HEK293 (cell line): ENCODE data around the gene PRR18.

Experiments
- EGR2 ChIP-seq: fragments of 450-650 bp; formaldehyde crosslinking; IDR thresholded peaks from 2 replicates; pipeline ENCODE4 v1.5.1; 2016; ENCODE audit warnings: low read depth, missing biosample characterization, missing genetic modification characterization
- KLF10 ChIP-seq: fragments of 450-650 bp; IDR thresholded peaks from 2 replicates; pipeline ENCODE4 v1.5.1; 2018; ENCODE audit warnings: missing biosample characterization, mild to moderate bottlenecking, missing genetic modification characterization
- OVOL3 ChIP-seq: fragments of 450-650 bp; formaldehyde crosslinking; IDR thresholded peaks from 2 replicates; pipeline ENCODE4 v1.5.1; 2016; ENCODE audit warnings: missing biosample characterization, missing genetic modification characterization
- PRDM10 ChIP-seq: fragments of 450-650 bp; formaldehyde crosslinking; IDR thresholded peaks from 2 replicates; pipeline ENCODE4 v1.5.1; 2016; ENCODE audit warnings: missing biosample characterization, missing genetic modification characterization
- REST ChIP-seq: fragments of 450-650 bp; formaldehyde crosslinking; IDR thresholded peaks from 2 replicates; pipeline ENCODE4 v1.5.1; 2016; ENCODE audit warnings: missing biosample characterization, missing genetic modification characterization
- SP2 ChIP-seq: fragments of 450-650 bp; formaldehyde crosslinking; IDR thresholded peaks from 2 replicates; pipeline ENCODE4 v1.5.1; 2016; ENCODE audit warnings: missing biosample characterization, missing genetic modification characterization
- SP3 ChIP-seq: fragments of 450-650 bp; formaldehyde crosslinking; IDR thresholded peaks from 2 replicates; pipeline ENCODE4 v1.5.1; 2016; ENCODE audit warnings: missing biosample characterization, missing genetic modification characterization
- SP7 ChIP-seq: fragments of 450-650 bp; formaldehyde crosslinking; IDR thresholded peaks from 2 replicates; pipeline ENCODE4 v1.5.1; 2016; ENCODE audit warnings: missing biosample characterization, missing genetic modification characterization
- WT1 ChIP-seq: fragments of 450-650 bp; formaldehyde crosslinking; IDR thresholded peaks from 2 replicates; pipeline ENCODE4 v1.5.1; 2016; ENCODE audit warnings: missing biosample characterization, missing genetic modification characterization
- ZBTB7A ChIP-seq: fragments of 450-650 bp; formaldehyde crosslinking; IDR thresholded peaks from 2 replicates; pipeline ENCODE4 v1.5.1; 2016; ENCODE audit warnings: low read depth, missing biosample characterization, missing genetic modification characterization
- ZNF202 ChIP-seq: fragments of 450-650 bp; formaldehyde crosslinking; IDR thresholded peaks from 2 replicates; pipeline ENCODE4 v1.5.1; 2016; ENCODE audit warnings: missing biosample characterization, missing genetic modification characterization, borderline replicate concordance
- ZNF311 ChIP-seq: fragments of 450-650 bp; formaldehyde crosslinking; IDR thresholded peaks from 2 replicates; pipeline ENCODE4 v1.5.1; 2017; ENCODE audit warnings: missing biosample characterization, missing genetic modification characterization, borderline replicate concordance
- ZNF350 ChIP-seq: fragments of 450-650 bp; formaldehyde crosslinking; IDR thresholded peaks from 2 replicates; pipeline ENCODE4 v1.5.0; 2017; ENCODE audit warnings: missing biosample characterization, mild to moderate bottlenecking, missing genetic modification characterization
- ZNF37A ChIP-seq: fragments of 450-650 bp; IDR thresholded peaks from 2 replicates; pipeline ENCODE4 v1.5.1; 2018; ENCODE audit warnings: missing biosample characterization, missing genetic modification characterization
- ZNF529 ChIP-seq: fragments of 450-650 bp; formaldehyde crosslinking; IDR thresholded peaks from 2 replicates; pipeline ENCODE4 v1.5.1; 2017; ENCODE audit warnings: missing genetic modification characterization, missing biosample characterization; ENCODE audit not compliant: insufficient replicate concordance
- ZNF530 ChIP-seq: fragments of 450-650 bp; formaldehyde crosslinking; IDR thresholded peaks from 2 replicates; pipeline ENCODE4 v1.5.1; 2016; ENCODE audit warnings: low read depth, missing biosample characterization, missing genetic modification characterization
- ZNF544 ChIP-seq: fragments of 450-650 bp; formaldehyde crosslinking; IDR thresholded peaks from 2 replicates; pipeline ENCODE4 v1.5.0; 2017; ENCODE audit warnings: missing biosample characterization, missing genetic modification characterization
- ZNF549 ChIP-seq: fragments of 450-650 bp; IDR thresholded peaks from 2 replicates; pipeline ENCODE4 v1.5.1; 2018; ENCODE audit warnings: missing biosample characterization, missing genetic modification characterization, mild to moderate bottlenecking, inconsistent platforms, moderate library complexity
- ZNF558 ChIP-seq: fragments of 450-650 bp; formaldehyde crosslinking; IDR thresholded peaks from 2 replicates; pipeline ENCODE4 v1.5.1; 2016; ENCODE audit warnings: missing biosample characterization, missing genetic modification characterization
- ZNF624 ChIP-seq: fragments of 450-650 bp; formaldehyde crosslinking; IDR thresholded peaks from 2 replicates; pipeline ENCODE4 v1.5.1; 2017; ENCODE audit warnings: missing biosample characterization, missing genetic modification characterization
- ZNF654 ChIP-seq: fragments of 450-650 bp; formaldehyde crosslinking; IDR thresholded peaks from 2 replicates; pipeline ENCODE4 v1.5.1; 2016; ENCODE audit warnings: low read depth, missing biosample characterization, missing genetic modification characterization
- ZNF707 ChIP-seq: fragments of 450-650 bp; formaldehyde crosslinking; IDR thresholded peaks from 2 replicates; pipeline ENCODE4 v1.5.1; 2016; ENCODE audit warnings: missing biosample characterization, missing genetic modification characterization
- ZSCAN16 ChIP-seq: fragments of 450-650 bp; formaldehyde crosslinking; IDR thresholded peaks from 2 replicates; pipeline ENCODE4 v1.5.1; 2016; ENCODE audit warnings: missing biosample characterization, missing genetic modification characterization
- TF ChIP-seq, protein P1 (sequence below): fragments of 450-650 bp; formaldehyde crosslinking; IDR thresholded peaks from 2 replicates; pipeline ENCODE4 v1.5.1; 2016; ENCODE audit warnings: missing biosample characterization, missing genetic modification characterization
- TF ChIP-seq, protein P2 (sequence below): fragments of 450-650 bp; formaldehyde crosslinking; IDR thresholded peaks from 2 replicates; pipeline ENCODE4 v1.5.1; 2016; ENCODE audit warnings: missing biosample characterization, missing genetic modification characterization
- TF ChIP-seq, protein P3 (sequence below): fragments of 450-650 bp; formaldehyde crosslinking; IDR thresholded peaks from 2 replicates; pipeline ENCODE4 v1.5.1; 2016; ENCODE audit warnings: missing biosample characterization, missing genetic modification characterization
- TF ChIP-seq, protein P4 (sequence below): fragments of 450-650 bp; formaldehyde crosslinking; IDR thresholded peaks from 2 replicates; pipeline ENCODE4 v1.5.1; 2016; ENCODE audit warnings: missing biosample characterization, missing genetic modification characterization, low read depth

The PRR18 gene

GRCh38 chr6:166351715-166352285 is 43.6 kb upstream of the PRR18 start (continued):
- no peak for TF ChIP-seq ZNF311 (tag by site-specific recombination)
- no peak for TF ChIP-seq PRDM10 (tag by site-specific recombination)
- no peak for TF ChIP-seq SP3
- TF ChIP-seq ZNF37A (tag by site-specific recombination), result no peak
- TF ChIP-seq, protein P1, sequence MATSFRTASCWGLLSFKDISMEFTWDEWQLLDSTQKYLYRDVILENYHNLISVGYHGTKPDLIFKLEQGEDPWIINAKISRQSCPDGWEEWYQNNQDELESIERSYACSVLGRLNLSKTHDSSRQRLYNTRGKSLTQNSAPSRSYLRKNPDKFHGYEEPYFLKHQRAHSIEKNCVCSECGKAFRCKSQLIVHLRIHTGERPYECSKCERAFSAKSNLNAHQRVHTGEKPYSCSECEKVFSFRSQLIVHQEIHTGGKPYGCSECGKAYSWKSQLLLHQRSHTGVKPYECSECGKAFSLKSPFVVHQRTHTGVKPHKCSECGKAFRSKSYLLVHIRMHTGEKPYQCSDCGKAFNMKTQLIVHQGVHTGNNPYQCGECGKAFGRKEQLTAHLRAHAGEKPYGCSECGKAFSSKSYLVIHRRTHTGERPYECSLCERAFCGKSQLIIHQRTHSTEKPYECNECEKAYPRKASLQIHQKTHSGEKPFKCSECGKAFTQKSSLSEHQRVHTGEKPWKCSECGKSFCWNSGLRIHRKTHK, result no peak
- TF ChIP-seq ZNF530, result no peak
- TF ChIP-seq WT1 (tag by site-specific recombination), result peak; percentile 93
- 0 out of 2 replicates have a peak, but pooled peaks have one; percentile 45 for TF ChIP-seq KLF10 (tag by site-specific recombination)
- TF ChIP-seq ZNF350 (tag by site-specific recombination), result no peak
- TF ChIP-seq ZNF202 (tag by site-specific recombination), result no peak
- no peak for TF ChIP-seq REST
- no peak for TF ChIP-seq ZBTB7A (tag by site-specific recombination)
- no peak for TF ChIP-seq EGR2 (tag by site-specific recombination)
- TF ChIP-seq ZNF544 (tag by site-specific recombination), result no peak
- peak; percentile 60 for TF ChIP-seq SP2 (tag by site-specific recombination)
- no peak for TF ChIP-seq ZNF707 (tag by site-specific recombination)
- no peak for TF ChIP-seq OVOL3 (tag by site-specific recombination)
- TF ChIP-seq, protein P2, sequence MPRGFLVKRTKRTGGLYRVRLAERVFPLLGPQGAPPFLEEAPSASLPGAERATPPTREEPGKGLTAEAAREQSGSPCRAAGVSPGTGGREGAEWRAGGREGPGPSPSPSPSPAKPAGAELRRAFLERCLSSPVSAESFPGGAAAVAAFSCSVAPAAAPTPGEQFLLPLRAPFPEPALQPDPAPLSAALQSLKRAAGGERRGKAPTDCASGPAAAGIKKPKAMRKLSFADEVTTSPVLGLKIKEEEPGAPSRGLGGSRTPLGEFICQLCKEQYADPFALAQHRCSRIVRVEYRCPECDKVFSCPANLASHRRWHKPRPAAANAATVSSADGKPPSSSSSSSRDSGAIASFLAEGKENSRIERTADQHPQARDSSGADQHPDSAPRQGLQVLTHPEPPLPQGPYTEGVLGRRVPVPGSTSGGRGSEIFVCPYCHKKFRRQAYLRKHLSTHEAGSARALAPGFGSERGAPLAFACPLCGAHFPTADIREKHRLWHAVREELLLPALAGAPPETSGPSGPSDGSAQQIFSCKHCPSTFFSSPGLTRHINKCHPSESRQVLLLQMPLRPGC (tag by site-specific recombination), result peak; percentile 46
- TF ChIP-seq, protein P3, sequence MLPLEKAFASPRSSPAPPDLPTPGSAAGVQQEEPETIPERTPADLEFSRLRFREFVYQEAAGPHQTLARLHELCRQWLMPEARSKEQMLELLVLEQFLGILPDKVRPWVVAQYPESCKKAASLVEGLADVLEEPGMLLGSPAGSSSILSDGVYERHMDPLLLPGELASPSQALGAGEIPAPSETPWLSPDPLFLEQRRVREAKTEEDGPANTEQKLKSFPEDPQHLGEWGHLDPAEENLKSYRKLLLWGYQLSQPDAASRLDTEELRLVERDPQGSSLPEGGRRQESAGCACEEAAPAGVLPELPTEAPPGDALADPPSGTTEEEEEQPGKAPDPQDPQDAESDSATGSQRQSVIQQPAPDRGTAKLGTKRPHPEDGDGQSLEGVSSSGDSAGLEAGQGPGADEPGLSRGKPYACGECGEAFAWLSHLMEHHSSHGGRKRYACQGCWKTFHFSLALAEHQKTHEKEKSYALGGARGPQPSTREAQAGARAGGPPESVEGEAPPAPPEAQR (tag by site-specific recombination), result no peak
- TF ChIP-seq ZNF654 (tag by site-specific recombination), result no peak
- TF ChIP-seq, protein P4, sequence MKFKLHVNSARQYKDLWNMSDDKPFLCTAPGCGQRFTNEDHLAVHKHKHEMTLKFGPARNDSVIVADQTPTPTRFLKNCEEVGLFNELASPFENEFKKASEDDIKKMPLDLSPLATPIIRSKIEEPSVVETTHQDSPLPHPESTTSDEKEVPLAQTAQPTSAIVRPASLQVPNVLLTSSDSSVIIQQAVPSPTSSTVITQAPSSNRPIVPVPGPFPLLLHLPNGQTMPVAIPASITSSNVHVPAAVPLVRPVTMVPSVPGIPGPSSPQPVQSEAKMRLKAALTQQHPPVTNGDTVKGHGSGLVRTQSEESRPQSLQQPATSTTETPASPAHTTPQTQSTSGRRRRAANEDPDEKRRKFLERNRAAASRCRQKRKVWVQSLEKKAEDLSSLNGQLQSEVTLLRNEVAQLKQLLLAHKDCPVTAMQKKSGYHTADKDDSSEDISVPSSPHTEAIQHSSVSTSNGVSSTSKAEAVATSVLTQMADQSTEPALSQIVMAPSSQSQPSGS, result no peak
- TF ChIP-seq ZNF529 (tag by site-specific recombination), result no peak
- no peak for TF ChIP-seq ZNF624 (tag by site-specific recombination)
- no peak for TF ChIP-seq ZNF558 (tag by site-specific recombination)
- no peak for TF ChIP-seq ZSCAN16 (tag by site-specific recombination)
- no peak for TF ChIP-seq ZNF549 (tag by site-specific recombination)
- peak; percentile 100 for TF ChIP-seq SP7 (tag by site-specific recombination)
